ENCODE results near the gene HS6ST1.
"Not testable (repeated sequence)": the region's sequence is repeated elsewhere in the genome, so short reads cannot be mapped to it uniquely, and the experiment has no call there.

DNA sequence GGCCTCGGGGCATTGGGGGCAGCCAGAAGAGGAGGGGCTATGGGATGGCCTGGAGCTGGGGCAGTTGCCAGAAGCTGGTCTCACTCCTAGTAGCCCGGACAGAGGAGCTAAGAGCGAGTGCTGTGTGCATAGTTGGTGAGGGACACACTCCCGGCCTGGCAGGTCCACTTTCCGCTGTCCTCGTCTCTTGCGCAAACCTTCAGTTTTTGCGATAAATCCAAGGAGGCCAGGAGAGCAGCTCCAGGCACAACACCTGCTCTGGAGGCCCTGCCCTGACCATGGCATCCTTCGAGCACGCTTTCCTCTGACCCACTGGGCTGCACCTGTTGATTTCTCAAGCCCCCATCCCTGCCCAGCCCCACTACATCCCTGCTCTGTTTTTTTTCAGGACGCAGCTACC, 51.0 kb downstream of the HS6ST1 start:
- not testable (repeated sequence) for TF ChIP-seq CTCF (IDR thresholded peaks at IDR 0.05); POLR2AphosphoS5 (IDR thresholded peaks at IDR 0.05; ENCODE audit: low read depth, low read length)

Measured in Panc1 (cell line).